GM19467 (cell line): ENCODE results near the gene KMT2E.

Experiments
- ATAC-seq: cut with Tn5 transposase; IDR thresholded peaks from one replicate; pipeline ENCODE4 v1.9.1; 2021; ENCODE audit warnings: mild to moderate bottlenecking, moderate library complexity; ENCODE audit not compliant: unreplicated experiment

The KMT2E gene

DNA sequence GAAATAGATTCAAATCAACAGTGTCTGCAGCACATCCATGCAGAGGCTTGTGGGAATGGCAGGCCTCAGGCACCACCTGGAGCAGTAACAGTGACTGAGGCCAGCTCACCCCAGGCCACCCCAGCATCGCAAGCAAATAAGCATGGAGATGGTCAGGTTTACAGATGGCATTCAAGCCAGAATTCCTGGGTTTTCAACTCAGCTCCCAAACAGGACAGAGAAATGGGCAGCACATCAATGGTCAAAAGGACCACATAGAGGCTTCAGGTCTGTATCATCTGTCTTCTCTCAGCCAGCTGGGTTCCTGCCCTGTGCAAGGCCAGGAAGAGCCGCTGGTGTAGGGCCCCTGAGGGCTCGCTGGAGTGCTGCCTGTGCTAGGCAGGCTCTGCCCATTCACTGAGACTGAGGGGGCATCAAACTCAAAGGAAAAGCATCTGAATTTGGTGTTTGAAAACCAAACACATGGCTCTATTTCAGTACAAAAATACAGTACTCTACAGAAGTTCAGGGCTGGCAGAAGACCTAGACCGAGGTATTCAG lies 112.5 kb downstream of the KMT2E start:
- ATAC-seq = no peak

DNA sequence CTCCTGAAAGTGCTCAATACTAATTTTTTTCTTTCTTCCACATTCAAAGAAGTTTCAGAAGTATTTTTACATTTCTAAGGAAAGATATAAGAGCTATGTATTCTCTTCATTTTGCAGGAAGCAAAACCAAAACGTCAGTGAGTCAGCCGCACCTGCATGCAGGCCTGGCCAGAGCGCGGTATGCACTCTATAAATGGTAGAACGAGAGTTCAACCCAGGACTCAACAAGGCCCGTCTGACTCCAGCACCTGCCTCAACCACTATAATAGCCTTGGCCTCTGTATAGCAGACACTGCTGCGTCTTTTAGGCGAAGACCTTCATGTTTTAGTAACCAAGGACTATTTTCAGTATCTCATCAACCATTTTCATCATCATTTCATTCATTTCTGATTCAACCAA lies 113.2 kb downstream of the KMT2E start:
- ATAC-seq = no peak

DNA sequence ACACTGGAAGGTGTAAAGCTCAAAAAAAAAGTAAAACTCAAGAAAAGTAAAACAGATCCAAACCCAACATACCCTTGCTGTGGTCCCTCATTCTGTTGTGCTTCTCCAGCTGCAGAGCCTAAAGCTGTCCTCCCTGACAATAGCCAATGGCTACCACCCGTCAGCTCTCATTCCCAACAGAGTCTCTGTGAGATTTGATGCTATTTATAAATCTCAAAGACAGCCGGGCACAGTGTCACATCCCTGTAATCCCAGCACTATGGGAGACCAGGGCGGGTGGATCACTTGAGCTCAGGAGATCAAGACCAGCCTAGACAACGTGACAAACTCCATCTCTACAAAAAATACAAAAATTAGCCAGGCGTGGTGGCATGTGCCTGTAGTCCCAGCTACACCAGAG lies 116.0 kb downstream of the KMT2E start:
- ATAC-seq = no peak

DNA sequence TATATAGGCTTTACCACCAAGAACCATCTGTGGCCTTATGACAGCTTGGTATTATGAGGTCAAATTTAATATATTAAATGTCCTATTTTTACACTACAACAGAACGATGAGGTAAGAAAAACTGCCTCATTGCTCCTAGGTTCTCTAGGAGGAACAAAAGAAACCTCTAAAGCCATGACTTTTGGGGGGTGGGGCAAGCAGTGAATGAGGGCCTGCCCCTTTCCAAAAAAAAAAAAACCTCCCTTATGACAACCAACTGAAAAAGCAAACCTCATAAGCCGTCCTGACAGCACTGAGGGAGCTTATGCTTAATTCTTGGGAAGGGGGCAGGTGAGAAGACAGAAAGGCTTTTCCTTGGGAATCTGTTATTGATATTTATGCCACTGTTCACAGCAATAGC lies 116.6 kb downstream of the KMT2E start:
- ATAC-seq = no peak

DNA sequence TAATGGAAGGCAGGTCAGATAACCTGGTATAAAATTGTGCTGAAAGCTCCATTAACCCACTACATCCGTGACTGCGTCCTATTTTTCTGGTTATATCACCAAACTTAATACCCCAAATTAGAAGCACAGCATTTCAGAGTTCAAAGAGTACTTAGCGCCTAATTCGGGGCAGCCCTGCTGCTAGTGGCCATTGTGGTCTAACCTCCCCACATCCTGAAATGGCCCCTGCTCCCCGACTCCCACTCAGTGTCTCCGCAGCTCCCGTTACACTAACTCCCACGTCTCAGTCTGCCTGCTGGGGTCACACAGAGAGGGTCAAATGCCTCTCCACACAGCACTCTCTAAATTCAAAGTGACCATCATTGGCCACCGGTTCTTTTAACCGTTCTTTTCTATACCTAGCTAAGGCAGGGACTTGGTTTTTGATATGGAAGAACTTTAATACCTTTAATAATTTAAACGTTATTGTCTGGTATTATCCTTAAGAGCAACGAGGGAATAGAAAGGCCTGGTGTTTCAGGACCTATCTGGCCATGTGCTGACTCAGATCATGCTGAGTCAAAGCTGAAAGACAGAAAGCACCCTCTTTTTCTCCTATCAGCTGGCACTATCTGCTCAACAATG lies 117.1 kb downstream of the KMT2E start:
- no peak for ATAC-seq

DNA sequence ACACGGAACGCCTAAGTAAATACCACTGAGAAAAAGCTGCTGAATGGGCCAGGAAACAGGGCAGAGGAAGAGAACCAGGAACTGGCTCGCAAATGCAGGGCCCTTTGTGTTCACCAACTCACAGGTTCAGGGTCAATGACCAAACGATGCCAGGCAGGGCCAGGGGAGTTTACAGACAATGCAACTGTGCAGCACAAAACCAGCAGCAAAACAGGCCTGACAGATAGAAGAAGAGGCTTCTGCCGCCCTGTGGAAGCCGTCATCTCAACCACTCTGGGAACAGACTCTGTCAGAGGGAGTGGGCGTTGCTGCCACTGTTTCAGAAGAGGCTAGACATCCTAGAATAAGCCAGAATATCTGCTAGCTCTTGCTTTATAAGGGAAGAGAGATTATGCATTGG lies 117.9 kb downstream of the KMT2E start:
- ATAC-seq = no peak

DNA sequence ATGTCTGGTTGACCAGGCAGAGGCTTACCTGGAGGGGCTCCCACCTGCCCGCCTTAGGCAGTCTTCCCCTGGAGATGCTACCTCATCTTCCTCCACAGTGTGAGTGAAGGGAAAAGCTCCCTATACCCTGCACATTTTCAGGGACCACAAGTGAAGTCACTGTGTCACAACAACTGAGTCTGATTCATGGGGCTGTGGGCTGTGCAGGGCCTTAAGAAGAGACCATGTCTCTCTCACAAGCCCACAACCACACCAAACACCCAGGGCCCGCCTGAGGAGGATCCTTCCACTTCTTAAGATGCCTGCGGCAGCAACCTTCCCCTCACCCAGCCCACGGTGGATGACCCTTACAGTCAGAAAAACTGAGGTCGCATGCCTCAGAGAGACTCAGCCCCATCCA lies 118.3 kb downstream of the KMT2E start:
- no peak for ATAC-seq

DNA sequence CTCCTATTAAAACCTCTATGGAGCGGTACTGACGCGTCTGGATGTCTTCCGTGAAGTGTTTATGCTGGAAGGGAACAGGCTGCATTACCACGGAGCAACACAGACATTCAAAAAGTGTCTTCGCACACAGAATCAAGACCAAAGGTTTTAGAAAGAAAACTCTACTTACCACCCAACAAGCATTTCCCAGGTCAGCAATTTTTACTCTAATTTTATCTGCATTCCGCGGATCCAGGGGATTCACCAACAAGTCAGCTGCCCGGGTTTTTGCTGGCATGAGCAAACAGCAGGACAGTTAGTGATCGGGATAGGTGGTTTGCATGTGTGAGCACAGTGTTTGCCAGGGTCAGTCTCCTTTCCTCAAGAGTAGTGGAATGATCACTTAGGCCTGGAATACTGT lies 118.8 kb downstream of the KMT2E start:
- no peak for ATAC-seq

DNA sequence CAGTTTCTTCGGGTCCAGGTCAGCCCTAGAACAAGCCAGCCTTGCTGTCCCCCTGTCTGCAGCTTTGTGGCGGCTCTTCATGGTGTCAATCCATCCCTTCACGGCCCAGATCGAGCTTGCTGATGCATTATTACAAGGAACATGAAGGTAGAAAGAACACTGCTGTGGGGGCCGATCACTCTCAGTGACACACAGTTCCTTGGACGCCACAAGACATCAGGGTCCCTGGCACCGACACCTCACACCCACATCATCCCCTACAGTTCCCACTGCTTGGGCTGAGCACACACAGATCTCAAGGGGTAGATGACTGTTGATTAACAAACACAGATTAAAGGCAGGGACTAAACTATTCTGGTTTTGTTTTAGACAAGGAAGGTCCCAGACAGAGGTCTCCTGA lies 119.4 kb downstream of the KMT2E start:
- ATAC-seq = no peak

DNA sequence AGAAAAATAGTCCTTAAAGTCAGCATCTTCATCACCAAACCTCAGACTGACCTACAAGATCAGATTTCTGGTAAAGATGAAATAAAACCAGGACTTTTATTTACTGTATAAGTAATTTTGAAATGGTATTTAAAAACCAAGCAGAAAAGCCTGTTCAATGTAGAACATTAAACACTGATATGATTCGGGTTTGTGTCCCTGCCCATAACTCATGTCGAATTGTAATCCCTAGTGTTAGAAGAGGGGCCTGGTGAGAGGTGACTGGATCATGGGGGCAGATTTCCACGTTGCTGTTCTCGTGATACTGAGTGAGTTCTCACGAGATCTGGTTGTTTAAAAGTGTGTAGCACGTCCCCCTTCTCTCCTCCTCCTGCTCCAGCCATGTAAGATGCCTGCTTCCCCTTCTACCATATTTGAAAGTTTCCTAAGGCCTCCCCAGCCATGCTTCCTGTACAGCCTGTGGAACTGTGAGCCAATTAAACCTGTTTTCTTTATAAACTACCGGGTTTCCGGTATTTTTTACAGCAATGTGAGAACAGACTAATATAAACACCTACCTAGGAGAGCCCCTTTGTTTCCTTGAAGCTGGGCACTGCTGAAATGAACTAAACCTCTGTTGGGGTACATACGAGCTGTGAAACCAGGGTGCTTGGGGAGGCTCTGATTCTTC lies 120.1 kb downstream of the KMT2E start:
- ATAC-seq = no peak

DNA sequence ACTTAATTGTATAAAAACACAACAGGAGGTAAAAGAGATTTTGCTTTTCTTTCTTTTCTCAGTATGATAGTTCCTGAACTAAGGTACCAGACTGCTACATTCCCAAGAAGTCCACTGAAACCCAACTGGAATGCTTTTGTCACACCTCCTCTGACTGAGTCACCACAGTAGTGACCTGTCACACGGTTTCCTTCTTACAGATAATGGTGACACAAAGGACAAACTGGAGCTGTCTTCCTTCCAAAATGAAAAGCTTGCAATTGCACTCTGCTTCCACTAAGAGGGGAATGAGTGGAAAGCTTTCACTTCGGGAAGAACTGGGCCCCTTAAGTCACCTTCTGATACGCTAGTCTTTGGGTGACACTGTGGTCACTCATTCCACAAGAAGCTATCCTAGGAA lies 122.2 kb downstream of the KMT2E start:
- ATAC-seq = no peak

DNA sequence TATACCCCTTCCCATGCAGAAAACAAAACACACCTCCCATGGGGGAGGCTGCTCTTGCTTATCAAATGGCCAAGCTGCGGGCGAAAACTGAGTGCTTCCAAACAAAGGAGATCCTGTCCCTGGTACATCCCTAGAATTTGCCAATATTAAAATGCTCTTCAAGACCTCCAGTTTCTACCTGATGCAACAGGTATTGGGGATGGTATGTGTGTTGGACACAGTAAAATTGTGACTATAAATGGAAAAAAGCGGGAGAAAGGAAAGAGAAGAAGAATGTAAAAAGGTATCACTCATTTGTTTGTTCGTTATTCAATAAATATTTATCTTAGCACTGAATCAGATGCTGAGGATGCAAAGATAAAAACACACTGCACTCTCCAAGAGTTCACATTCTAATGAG lies 123.9 kb downstream of the KMT2E start:
- no peak for ATAC-seq

DNA sequence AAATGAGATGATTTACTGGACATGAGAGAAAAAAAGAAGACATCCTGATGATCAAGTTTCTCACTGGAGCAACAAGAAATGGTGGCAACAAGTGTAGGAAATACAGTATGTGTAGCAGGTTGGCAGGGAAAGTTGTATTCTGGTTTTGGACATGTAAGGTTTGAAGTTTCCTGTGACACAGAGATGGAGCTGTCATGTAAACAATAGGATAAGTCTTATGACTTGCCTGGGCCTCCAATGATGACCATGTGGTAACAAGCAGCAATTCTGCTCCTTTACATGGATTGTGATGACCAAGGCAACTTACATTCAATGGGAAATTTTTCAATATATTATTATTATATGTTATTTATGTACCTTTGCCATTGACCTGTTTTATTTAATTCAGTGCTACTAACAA lies 125.4 kb downstream of the KMT2E start:
- no peak for ATAC-seq

DNA sequence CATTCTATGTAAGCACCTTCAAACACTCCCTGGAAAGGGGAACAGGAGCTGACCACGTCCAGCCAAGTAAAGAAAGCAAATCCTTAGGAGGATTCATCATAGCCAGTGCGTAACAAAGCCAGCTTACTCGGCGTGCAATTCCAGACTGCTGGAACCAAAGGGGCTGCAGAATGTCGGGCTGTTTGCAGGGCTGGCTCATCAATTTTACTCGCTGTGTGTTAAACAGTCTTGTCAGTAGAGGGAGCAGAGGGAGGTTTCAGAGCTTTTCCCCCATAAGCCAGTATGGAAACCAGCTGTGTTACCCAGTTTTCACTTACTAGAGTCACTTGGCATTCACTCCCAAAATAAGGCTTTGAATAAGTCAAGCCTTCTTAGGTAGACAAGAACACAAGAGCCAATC lies 127.1 kb downstream of the KMT2E start:
- ATAC-seq = no peak

DNA sequence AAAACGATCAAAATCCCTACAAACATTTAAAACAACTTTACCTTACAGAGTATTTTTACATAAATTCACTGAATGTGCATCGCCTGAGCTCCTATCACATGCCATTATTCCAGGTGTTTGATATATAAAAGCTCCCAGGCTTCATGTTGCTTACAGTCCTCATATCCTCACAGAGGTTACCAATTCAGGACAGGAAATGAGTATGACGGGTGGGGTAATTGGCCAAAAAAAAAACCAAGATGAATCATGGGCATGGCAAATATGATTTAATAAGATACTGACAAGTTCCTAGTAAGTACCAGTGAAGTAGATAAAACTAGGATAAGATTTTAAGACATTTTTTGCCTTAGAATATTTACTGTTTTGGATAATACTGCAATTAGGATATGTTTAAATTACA lies 135.8 kb downstream of the KMT2E start:
- no peak for ATAC-seq

DNA sequence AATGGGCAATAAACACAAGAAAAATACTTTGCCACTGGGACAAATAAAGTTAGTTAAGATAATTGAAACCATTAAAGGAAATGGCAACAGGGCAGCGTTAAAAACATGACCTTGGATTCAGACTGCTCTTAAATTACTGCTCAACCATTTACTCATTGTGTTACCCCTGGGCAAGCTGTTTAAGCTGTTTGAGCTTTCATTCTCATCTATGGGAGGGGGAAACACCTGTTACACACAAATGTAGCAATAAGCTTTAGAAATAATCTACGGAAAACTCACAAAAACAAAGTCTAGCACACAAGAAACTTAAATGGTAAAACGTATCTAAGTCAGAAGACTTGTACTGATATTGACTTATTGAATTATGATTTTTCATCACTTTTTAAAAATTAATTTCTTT lies 137.1 kb downstream of the KMT2E start:
- ATAC-seq = no peak

DNA sequence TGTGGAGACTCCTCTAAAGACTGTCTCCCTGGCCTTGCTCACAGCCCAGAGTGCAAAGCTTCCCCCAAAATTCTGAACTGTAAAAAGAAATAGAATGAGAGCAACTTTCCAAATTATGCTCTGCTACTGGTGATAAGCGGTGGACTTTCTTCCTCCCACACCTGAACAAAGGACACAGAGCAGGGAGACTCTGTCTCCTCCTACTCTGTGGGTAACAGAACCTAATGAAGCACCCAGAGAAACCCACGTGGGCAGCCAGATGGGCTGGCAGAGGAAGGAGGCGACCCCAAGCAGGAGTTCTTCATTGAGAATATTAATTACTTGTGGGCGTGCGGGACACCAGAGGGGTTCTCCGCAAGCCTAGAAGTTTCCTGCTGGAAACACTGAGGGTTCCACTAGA lies 139.5 kb downstream of the KMT2E start:
- no peak for ATAC-seq

DNA sequence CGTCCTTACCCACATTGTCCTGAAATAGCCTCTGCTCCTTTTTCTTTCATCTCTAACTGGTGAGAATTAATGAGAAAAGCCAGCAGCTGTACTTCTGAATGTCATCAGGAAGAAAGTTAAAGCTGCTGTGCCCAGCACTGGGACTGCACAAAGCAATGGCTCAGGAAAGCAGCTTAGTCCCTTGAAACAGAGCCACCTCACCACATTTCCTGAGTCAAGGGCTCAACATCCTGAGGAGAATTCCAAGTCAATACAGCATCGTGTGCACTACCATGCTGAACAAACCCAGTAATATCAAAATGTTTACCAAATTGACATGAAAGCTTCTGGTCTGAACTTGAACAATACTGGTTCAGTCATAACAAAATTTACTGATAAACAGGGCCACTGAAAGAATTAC lies 140.1 kb downstream of the KMT2E start:
- no peak for ATAC-seq

DNA sequence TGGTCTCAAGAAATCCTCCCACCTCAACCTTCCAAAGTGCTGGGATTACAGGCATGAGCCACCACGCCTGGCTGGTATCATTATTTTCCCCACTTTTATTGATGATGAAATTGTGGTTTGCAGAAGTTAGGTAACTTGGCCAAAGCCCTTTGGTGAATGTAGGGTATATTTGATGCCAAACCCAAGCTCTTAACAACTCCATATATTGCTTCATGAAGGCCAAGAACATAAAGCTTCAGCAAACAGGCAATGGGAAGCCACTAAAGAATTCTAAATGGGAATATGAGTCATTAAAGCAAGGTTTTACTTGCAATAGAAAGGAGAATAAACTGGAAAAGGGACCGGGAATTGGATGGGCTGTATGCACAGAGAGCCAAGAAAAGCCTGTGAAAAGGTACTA lies 142.7 kb downstream of the KMT2E start:
- no peak for ATAC-seq

DNA sequence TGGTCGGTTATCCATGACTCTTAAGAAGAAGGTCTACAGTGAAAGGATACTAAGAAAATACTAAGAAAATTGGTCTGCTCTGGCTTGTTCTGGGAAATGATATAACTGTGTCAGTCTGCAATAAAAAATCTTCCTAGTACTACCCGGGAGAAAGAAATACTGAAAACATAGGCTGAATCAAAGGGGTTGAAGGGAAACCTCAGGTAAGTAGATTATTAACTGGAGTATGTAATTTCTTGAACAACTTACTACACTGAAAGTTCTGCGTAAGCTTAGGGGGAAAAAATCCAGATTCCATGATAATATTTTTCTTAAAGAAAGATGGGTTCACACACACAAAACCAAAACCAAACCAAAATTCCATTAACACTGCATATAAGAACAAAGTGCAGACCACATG lies 143.3 kb downstream of the KMT2E start:
- no peak for ATAC-seq

DNA sequence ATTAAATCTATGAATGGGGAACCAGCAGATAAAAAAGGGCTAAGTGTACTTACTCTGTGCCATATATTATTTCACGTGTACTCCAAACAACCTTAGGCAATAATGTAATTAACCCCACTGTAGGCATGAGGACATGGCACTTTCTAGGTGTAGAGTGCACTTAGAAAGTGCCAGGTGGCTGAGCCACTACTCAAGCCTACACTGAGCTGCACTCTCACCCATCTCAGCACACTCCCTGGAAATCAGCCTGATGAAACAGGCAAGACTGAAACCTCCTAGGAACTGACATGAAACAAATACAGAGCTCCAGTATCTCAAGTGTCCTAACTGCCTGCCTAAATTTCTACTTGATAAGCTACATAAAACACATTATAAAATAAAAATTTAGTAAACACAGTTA lies 147.4 kb downstream of the KMT2E start:
- ATAC-seq = no peak
